Kasumi-1 (cell line): ENCODE measurements around the gene SH2D3C.
"Not testable (repeated sequence)": the region's sequence is repeated elsewhere in the genome, so short reads cannot be mapped to it uniquely, and the experiment has no call there.

Source experiments
- DNase-seq, 2 experiments: peaks; one replicate each; lab custom pipeline; 2025; lab: John Stamatoyannopoulos, UW

SH2D3C gene

DNA sequence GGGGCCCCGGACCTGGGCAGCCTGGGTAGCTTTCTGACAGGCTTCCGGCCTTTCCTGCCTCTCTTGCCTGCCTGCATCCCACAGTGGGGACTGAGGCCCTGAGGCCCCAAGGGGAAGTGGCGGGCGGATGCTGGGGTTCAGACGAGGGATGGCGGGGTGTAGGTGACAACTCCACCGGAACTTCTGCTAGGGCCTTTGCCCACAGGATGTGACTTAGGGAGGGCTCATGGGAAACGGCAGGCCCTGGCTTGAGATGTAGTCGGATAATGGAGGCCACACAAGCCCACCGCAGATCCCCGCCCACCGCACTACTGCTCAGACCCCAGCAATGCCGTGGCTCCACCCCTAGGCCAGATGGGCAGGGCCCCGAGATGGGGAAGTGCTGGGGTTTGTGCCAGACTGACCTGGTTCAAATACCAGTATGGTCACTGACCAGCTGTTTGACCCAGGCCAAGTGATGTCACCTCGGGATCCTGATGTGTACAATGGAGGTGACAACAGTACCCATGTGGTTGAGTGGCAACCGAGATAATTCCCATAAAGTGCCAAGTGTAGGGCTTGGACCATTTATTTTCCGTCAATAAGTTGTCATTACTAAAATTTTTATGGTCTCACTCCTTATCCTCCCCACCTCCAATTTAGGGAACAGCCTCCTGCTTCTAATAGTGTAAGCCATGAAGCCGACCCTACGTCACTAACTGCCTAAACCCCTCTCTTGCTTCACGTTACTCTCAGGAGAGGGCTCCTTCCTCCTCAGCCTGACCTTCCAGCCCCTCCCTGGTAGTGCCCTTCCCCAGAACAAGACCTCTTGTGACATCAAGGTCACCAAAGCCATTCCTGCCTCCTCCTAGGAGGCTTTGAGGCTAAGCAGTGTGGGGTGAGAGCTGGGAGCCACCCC, 4.9 kb upstream of the SH2D3C start:
- peak; percentile 98 to 99 for DNase-seq

GRCh38 chr9:127781806-127782205, 3.3 kb upstream of the SH2D3C start:
- DNase-seq = no peak

DNA sequence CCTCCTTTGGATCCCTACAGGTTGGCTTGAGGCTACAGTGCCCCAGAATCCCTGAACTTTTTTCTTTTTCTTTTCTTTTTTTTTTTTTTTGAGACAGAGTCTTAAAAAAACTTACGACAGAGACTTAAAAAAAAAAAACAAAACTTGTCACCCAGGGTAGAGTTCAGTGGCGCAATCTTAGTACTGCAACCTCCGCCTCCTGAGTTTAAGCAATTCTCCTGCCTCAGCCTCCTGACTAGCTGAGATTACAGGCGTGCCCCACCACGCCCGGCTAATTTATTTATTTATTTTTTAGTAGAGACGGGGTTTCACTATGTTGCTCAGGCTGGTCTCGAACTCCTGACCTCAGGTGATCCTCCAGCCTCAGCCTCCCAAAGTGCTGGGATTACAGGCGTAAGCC, 2.4 kb upstream of the SH2D3C start:
- not testable (repeated sequence) for DNase-seq

DNA sequence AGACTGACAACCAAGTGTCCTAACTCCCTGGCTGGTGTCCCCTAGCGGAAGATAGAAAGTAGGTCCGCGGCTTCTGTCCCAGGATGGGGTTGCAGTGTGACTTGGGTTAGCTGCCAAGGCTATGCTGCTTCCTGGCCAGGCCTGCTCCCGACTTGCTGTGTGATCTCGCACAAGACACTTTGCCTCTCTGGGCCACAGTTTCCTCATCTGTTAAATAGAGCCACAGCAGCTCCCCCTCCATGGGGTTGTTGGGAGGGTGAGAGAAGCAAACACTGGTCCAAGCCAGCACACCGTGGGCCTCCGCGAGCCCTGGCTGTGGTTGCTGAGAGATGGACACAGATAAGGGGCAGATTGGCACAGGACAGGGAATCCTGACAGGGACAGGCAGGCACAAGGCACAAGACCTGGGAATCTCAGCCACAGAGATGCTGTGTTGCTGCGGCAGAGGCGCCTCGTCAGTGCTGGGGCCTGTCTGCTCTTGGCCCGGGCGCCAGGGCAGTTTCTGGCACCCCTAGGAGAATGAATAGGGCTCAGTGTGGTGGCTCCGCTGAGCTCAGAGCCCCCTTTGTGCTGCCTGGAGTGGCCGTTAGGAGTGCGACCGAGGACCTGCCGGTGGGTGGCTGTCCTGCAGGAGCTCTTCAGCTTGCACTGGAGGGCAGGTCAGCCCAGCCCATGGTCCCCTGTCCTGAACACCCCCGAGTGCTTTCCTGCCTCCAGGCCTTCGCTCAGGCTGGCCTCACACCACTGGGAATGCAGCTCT, 1.8 kb upstream of the SH2D3C start:
- DNase-seq = no peak

GRCh38 chr9:127779136-127779981, 893 bp upstream of the SH2D3C start:
- DNase-seq = no peak

GRCh38 chr9:127777368-127777980, 992 bp downstream of the SH2D3C start:
- no peak for DNase-seq

DNA sequence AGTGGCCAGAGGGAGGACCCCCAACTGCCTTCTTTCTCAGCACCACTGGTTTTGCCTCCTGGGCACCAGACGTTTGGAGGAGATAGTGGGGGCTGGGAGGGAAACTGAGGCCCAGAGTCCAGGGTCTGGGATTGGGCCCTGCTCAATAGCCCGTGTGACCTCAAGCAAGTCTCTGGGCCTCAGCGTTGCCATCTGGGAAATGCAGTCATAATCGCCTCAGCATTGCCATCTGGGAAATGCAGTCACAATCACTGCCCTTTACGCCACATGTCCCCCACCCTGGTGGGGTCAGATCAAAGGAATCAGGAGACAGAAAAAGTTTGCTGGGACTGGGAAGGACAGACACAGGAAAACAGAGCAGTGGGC, 1.6 kb downstream of the SH2D3C start:
- no peak for DNase-seq

DNA sequence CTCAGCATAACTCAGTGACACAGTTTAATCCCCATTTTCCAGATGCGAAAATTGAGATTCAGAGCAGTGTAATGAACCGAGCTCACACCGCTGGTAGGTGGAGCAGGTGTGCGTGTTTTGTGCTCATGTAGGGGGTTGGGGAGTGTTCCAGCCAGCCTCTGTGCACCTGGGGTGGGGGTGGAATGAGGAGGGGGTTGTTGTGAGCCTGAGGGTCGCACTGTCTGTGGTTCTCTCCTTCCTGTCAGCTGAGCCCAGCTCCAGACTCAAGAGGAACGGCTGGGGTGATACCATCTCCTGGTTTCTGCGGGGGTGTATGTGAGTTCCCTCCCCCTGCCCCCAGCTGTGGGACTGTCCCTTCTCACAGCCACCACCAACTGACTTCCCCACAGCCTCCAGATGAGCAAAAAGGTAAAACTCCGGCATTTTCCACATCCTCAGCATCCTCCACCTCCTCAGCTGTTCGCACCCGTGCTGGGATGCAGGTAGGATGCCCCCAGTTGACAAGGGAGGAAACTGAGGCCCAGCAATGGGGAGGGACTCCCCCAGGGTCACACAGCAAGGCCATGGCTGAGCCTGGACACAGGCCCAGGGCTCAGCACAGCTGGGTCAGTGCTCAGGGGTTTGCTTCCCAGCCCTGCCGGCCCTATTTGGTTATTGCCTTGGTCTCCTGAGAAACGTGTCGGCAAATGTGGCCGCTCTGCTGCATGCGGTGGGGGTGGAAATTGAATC, 2.1 kb downstream of the SH2D3C start:
- DNase-seq = peak; percentile 79 to 84

DNA sequence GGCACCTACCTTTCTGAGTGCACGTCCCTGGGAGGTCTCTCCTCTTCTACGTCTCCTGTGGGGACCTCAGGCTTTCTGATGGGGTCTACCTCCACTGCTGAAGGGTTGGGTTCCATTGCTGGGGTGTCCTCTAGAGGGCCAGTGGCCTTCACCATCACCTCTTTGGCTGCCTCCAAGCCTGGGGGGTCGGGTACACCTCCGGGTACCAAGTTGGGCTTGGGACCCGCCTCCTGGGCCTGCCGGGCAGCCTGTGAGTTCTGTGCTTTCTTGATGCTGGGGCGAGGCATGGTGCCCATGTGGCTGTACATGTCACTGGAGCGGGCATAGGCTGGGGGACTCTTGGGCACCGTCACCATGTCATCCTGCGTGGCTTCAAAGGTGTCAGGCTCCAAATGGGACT, 4.5 kb downstream of the SH2D3C start:
- DNase-seq = no peak

DNA sequence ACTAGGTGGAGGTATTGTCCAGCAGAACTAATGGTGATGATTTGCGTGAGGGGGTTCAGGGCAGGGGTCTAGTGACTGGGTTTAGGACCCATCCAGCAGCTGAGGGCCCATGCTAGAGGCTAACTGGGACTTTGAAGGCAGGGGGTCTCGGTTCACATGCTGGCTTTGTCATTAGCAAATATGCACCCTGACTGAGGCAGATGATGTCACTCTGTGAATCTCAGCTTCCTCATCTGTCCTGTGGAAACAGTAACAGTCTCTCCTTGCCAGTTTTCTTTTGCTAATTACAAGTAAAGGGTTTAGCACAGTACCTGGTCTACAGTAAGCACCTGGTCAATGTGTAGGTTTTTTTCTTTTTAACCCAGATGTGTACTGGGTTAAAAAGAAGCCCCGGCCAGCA, 5.2 kb downstream of the SH2D3C start:
- DNase-seq = no peak

DNA sequence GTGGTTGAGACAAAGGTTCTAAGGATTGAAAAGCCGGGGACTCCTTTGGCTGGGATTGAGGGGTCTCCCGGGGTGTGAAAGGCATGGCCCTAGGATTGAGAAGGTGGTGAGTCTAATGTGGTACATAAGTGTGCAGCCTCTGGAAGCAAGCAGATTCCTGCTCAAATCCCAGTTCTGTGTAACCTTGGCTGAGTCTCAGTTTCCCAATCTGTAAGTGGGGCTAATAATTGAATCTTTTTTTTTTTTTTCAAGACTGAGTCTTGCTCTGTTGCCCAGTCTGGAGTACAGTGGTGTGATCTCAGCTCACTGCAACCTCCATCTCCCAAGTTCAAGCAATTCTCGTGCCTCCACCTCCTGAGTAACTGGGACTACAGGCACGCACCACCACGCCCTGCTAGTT, 5.9 kb downstream of the SH2D3C start:
- DNase-seq = no peak

DNA sequence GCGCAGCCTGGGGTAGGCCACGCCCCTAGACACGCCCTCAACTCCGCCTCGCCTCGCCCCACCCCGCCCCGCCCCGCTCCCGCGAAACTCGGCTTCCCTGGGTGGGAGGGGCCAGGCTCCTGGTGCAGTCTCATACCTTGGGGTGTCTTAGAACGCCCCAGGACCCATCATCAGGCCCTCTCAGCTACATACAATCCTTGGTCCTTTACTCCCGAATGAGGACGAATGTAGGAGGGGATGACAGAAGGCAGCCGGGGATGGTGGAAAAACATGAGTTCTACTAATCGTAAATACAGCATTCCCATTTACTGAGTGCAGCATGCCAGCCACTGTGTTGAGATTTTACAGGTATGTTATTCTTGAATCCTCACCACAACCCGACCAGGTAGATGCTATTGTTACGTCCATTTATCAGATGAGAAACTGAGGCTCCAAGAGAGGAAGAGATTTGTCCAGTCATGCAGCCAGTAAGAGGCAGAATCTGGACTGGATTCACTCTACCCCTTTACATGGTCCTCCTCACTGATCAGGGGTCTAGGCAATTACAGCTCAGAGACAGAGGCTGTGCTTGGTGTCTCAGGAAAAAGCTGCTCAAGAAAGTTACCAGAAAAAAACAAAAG, 6.8 kb downstream of the SH2D3C start:
- DNase-seq = no peak

DNA sequence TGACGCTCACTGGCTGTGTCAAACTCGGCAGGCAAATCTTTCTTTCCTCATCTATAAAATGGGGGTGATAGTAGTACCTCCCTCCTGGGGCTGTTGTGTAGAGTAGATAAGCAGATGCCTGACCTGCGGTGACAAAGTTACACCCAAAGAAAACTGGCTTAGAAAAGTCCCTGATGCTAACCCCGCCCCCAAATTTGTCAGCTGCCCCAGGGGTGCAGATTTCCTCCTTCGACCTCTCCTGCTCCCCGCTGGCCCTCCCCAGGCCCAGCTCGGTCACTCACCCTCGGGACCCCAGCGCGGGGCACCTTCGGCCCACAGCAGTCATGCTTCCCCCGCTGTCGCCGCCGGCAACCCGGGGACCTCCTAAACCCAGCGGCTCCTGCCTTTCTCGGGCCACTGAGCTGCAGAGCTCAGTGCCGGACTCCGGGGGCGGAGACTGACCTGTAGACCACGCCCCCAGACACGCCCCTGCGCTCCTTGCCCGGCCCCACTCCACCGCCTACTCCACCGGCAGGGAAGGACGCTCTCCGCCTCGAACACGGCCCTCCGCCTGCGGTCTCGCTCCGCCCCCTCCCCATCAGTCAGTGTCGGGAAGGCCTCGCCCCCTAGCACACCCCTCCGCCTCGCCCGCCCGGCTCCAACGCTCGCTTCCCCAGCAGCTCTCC, 7.4 kb downstream of the SH2D3C start:
- DNase-seq = peak; percentile 97 to 98

GRCh38 chr9:127770583-127770904, 7.9 kb downstream of the SH2D3C start:
- no peak for DNase-seq

DNA sequence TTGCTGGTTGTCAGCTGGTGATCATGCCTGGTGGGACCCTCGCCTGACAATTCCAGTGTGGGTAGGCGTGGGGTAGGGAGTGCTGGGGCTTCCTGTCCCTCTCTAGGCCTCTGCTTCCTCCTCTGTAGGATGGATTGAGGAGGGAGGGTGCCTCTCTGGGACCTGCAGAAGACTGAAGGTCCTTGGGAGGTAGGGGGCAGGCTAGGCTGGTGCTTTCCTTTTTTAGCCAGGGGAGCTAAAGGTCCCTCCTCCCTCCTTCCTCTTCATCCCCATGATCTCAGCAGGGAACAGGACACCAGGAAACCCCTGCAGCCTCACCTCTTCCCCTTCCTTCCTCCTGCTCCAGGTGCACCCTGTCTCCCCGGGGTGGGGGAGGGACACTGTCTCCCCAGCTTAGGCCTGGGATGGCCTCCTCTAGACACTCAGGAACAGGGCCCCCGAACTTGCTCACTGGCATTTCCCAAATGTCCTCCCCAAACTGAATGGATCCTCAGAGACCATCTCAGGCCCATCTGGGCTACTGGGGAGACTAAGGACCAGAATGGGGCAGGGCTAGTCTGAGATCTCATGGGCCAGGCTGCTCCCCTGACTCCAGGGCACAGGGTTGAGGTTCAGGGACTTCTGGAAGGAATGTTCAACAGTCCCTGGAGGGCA, 8.4 kb downstream of the SH2D3C start:
- DNase-seq = peak; percentile 36 to 64

GRCh38 chr9:127769101-127769500, 9.4 kb downstream of the SH2D3C start:
- no peak for DNase-seq

- DNase-seq = no peak
Measured at GRCh38 chr9:127768698-127769097, 9.8 kb downstream of the SH2D3C start.

GRCh38 chr9:127767909-127768331, 10.5 kb downstream of the SH2D3C start:
- DNase-seq = no peak

GRCh38 chr9:127767410-127767809, 11.1 kb downstream of the SH2D3C start:
- DNase-seq = no peak

GRCh38 chr9:127765418-127765817, 13.0 kb downstream of the SH2D3C start:
- no peak for DNase-seq
